ENCODE measurements around the gene TBC1D32.
"Not testable (repeated sequence)": the region's sequence is repeated elsewhere in the genome, so short reads cannot be mapped to it uniquely, and the experiment has no call there.

Gene TBC1D32

DNA sequence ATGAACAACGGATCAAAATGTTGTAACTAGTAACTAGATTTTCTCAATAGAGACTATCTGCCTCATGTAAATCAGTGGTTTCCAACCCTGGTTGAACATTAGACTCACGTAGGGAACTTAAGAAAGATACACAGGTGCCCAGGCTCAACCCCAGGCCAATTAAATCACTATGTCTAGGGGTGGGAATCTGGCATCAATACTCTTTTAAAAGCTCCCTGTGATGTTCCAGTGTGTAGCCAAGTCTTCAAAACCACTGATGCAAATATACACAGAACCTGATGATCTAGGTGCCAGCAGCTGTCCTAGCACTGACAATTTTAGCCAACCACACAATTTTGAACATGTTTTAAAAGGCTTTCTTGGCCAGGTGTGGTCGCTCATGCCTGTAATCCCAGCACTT, 128.7 kb downstream of the TBC1D32 start:
- DNase-seq, result no peak

GRCh38 chr6:121201105-121201504, 133.2 kb downstream of the TBC1D32 start:
- no peak for DNase-seq

DNA sequence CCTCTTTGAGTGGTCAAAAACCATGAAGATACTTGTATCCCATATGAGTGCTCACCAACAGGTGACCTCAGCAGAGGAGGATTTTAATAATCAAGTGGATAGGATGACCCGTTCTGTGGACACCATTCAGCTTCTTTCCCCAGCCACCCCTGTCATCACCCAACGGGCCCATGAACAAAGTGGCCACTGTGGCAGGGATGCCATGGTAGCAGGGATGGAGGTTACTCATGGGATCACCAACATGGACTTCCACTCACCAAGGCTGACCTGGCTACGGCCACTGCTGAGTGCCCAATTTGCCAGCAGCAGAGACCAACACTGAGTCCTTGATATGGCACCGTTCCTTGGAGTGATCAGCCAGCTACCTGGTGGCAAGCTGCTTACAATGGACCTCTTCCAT, 138.2 kb downstream of the TBC1D32 start:
- DNase-seq, result not testable (repeated sequence)

GRCh38 chr6:121190122-121190521, 144.2 kb downstream of the TBC1D32 start:
- no peak for DNase-seq

DNA sequence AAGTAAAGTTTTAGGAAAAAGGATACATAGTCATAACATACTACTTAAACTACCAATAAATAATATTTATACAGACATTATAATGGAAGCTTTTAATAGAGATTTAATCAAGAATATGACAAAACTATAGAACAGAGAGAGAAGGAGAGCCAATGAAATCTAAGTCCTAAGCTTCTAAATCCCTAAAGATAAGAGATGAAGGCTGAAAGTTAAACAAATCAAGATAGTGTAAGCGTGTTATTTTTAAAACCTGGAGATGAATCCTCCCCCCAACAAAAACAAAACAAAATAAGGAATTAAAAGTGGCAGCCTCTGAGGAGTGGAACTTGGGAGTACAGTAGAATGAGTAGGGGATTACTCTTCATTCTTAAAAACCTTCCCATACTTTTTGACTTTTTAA, 145.9 kb downstream of the TBC1D32 start:
- DNase-seq, result no peak

- DNase-seq, result no peak
Observed at GRCh38 chr6:121187833-121188200, 146.5 kb downstream of the TBC1D32 start.

- DNase-seq, result no peak
Observed at GRCh38 chr6:121187200-121187832, 147.0 kb downstream of the TBC1D32 start.

DNA sequence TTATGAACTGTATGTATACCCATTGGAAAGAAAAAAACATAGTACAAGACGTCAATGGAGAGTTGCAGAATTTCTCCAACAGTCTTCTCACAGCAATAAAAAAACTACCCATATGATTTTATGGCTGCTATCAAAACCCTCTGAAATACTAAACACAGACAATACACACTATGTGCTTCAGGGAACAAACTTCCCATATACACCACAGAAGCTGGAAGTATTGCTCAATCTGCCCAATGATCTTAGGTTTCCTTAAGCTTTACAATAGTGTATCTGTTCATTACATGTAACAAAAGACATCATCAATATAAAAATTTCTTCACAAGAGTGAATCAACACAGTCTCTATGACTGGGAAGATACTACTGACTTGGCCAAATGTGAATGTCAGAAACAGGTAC, 150.5 kb downstream of the TBC1D32 start:
- DNase-seq, result no peak

- DNase-seq, result no peak
Observed at GRCh38 chr6:121175827-121176226, 158.5 kb downstream of the TBC1D32 start.

- DNase-seq, result not testable (repeated sequence)
Observed at GRCh38 chr6:121172451-121172850, 161.8 kb downstream of the TBC1D32 start.

- DNase-seq, result no peak
Observed at GRCh38 chr6:121171879-121172278, 162.4 kb downstream of the TBC1D32 start.

DNA sequence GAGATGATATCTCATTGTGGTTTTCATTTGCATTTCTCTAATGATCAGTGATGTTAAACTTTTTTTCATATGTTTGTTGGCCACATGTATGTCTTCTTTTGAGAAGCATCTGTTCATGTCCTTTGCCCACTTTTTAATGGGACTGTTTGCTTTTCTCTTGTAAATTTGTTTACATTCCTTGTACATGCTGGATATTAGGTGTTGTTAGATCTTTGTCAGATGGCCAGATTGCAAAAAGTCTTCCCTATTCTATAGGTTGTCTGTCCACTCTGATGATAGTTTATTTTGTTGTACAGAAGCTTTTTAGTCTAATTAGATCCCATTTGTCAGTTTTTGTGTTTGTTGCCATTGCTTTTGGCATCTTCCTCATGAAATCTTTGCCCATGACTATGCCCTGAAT, 172.4 kb downstream of the TBC1D32 start:
- DNase-seq, result no peak

DNA sequence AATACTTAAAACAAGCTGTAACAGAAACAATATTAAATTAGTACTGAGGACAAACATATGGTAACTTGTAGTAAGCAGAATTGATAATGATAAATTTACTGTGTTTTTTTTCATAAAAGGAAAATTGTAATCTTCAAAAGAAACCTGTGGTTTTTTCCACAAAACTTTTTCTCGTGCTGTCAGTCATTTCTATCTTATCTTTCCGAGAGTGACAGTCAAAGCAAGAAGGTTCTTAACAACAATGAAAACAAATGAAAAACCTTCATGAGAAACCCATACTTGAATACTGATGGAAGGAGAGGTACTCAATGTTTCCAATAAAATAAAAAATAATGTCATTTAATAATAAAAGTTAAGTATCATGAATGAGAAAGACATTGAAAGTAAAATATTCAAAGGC, 174.0 kb downstream of the TBC1D32 start:
- DNase-seq, result no peak

GRCh38 chr6:121158891-121159290, 175.4 kb downstream of the TBC1D32 start:
- DNase-seq, result no peak

GRCh38 chr6:121158438-121158837, 175.8 kb downstream of the TBC1D32 start:
- no peak for DNase-seq

DNA sequence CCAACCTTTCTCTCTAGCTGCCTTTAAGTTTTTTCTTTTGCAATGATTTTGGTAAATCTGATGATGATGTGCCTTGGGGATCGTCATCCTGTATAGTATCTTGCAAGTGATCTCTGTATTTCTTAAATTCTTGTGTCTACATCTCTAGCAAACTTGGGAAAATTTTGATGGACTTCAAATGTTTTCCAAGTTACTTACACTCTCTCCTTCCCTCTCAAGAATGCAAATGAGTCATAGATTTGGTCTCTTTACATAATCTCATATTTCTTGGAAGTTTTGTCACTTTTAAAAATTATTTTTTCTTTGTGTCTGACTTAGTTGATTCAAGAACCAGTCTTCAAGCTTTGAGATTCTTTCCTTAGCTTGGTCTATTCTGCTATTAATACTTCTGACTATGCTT, 176.4 kb downstream of the TBC1D32 start:
- no peak for DNase-seq

DNA sequence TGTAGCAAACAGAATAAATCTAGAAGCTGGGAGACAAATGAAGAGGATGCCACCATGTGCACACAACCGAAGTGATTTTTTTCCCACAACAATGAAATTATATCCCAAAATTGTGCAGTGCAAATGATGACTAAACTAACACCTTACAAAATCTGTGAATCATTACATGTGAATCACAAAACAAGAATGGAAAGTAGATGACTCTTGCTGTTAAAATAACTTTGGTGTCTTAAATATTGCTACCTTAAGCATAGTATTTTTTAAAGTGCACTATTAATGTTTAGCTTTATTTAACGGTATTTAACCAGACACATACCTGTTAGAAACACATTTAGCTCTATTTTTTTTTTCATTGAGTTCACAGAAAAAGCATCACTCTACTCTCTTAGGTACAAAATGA, 190.8 kb downstream of the TBC1D32 start:
- DNase-seq, result no peak

DNA sequence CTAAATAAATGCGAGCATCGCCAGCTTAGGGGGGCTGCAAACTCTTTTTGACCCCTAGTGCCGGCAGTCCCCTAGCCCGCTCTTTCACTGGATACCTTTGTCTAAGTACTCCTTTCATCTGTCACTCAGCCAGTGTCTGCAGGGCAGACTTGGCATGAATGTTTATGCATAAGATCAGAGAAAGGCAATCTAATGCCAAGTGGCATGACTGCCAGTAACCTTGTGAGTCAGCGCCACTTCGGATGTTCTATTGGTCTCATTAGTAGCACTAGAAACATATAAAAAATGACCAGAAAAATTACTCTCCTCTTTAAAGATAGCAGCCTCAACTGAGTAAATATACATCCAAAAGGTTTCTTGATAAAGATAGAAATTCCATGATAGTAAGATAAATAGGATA, 192.2 kb downstream of the TBC1D32 start:
- DNase-seq, result no peak

GRCh38 chr6:121135425-121135824, 198.9 kb downstream of the TBC1D32 start:
- no peak for DNase-seq

GRCh38 chr6:121134922-121135321, 199.4 kb downstream of the TBC1D32 start:
- DNase-seq, result no peak

- no peak for DNase-seq
Observed at GRCh38 chr6:121124600-121124999, 209.7 kb downstream of the TBC1D32 start.

- no peak for DNase-seq
Observed at GRCh38 chr6:121112356-121112755, 221.9 kb downstream of the TBC1D32 start.

DNA sequence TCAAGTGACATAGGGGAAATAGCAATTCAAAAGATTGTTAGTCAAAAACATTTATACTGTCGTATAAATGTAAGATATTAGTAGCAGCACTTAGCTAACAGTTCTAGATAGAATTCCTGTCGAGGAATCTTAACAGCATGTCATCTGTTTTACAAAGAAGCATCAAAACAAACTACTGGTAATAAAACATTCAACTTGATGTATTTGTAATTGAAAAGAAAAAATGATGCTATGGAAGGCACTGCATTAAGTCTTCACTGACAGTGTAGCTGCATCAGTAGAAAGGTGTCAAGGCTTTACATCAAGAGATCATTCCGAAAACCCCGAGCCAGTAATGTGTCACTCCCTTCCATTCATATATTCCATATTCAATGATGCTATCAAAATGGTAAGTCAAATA, 223.5 kb downstream of the TBC1D32 start:
- DNase-seq, result no peak

GRCh38 chr6:121106962-121107361, 227.3 kb downstream of the TBC1D32 start:
- DNase-seq, result no peak

DNA sequence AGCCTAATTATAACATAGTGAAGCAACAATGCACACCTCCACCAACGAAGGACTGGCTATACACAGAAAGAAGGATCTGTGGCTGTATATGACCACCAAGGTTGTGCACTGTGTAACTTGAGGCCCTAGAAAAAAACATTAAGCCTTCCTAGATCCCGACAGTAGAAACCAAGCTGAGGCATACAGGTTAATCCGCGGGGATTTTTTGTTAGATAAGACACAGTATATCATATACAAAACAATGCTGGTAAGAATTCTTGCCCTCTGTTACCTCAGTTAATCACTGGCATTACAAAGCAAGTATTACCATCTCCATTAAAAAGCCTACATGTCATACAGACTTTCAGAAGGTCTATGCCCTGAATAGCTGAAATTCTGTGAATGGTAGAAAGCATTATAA, 228.8 kb downstream of the TBC1D32 start:
- DNase-seq, result no peak

GRCh38 chr6:121093928-121094327, 240.4 kb downstream of the TBC1D32 start:
- no peak for DNase-seq

Data from stimulated activated CD4-positive, alpha-beta T cell treated with anti-CD3 and anti-CD28 coated beads, Interleukin-4, amount 100 ng/mL, for 4 hours (primary cell).